GM12872 (cell line): Measurements from ENCODE around the gene LY86.

Experiments used
- CTCF ChIP-seq: IDR thresholded peaks from 3 replicates; pipeline ENCODE4 v1.5.1; 2011; ENCODE audit warnings: low read depth, mild to moderate bottlenecking, low read length, moderate library complexity; ENCODE audit not compliant: insufficient read depth

LY86 gene

GRCh38 chr6:6588064-6588923, at the start of gene LY86:
Gene LY86 (plus strand): TSS chr6:6588720. CDS start chr6:6588735, 15 bp downstream.
- TF ChIP-seq CTCF: no peak; the same call in 2 of the 3 replicates

GRCh38 chr6:6539036-6539435, 49.5 kb upstream of the LY86 start:
- TF ChIP-seq CTCF: no peak

GRCh38 chr6:6542357-6542756, 46.2 kb upstream of the LY86 start:
- no peak for TF ChIP-seq CTCF

- TF ChIP-seq CTCF: no peak
Observed at GRCh38 chr6:6543181-6543879, 45.2 kb upstream of the LY86 start.

- no peak for TF ChIP-seq CTCF
Observed at GRCh38 chr6:6545616-6546317, 42.8 kb upstream of the LY86 start.

GRCh38 chr6:6546318-6547109, 42.0 kb upstream of the LY86 start:
- TF ChIP-seq CTCF: no peak
